Measurements from ENCODE around the gene KCNE3.
"Not testable (repeated sequence)": the region's sequence is repeated elsewhere in the genome, so short reads cannot be mapped to it uniquely, and the experiment has no call there.

The KCNE3 gene

GRCh38 chr11:74444173-74444826, 23.0 kb downstream of the KCNE3 start:
- Mint-ChIP-seq H3K4me3 (no peak overlapping the region), H3K27ac (no peak overlapping the region), H3K36me3 (no peaks in the 10 kb centered on the region), H3K4me1 (no peaks in the 10 kb centered on the region), H3K27me3 (peaks cover 8% of the 10 kb centered on the region), H3K9me3 (peaks cover 6% of the 10 kb centered on the region)
- no peak for DNase-seq
- CTCF ChIA-PET, result interaction anchor here (0.8 to 1.6 kb wide), 5 partner anchors 9 to 189 kb away, joined by 3 to 11 read pairs (median 4); no protein-coding TSS in a partner anchor

GRCh38 chr11:74443071-74443864, 24.1 kb downstream of the KCNE3 start:
- no peak for DNase-seq
- Mint-ChIP-seq H3K4me1 (no peaks in the 10 kb centered on the region), H3K27me3 (peaks cover 8% of the 10 kb centered on the region), H3K4me3 (no peak overlapping the region), H3K9me3 (peaks cover 6% of the 10 kb centered on the region), H3K27ac (no peak overlapping the region), H3K36me3 (no peaks in the 10 kb centered on the region)
- CTCF ChIA-PET, result no interaction called here

- CTCF ChIA-PET, result no interaction called here
- H3K27ac Mint-ChIP-seq, result no peak overlapping the region
These were observed 24.7 kb downstream of the KCNE3 start for GRCh38 chr11:74442636-74443035.

GRCh38 chr11:74438681-74439080, 28.7 kb downstream of the KCNE3 start:
- Mint-ChIP-seq H3K36me3 (no peaks in the 10 kb centered on the region), H3K4me1 (no peaks in the 10 kb centered on the region), H3K4me3 (no peak overlapping the region), H3K27me3 (peaks cover 7% of the 10 kb centered on the region), H3K9me3 (peaks cover 6% of the 10 kb centered on the region), H3K27ac (no peak overlapping the region)
- CTCF ChIA-PET, result interaction anchor here (0.7 kb wide), 1 partner anchor 49 kb away, joined by 3 read pairs; no protein-coding TSS in a partner anchor
- no peak for DNase-seq

More at GRCh38 chr11:74442636-74443035, 24.7 kb downstream of the KCNE3 start:
- H3K4me1 Mint-ChIP-seq, result no peaks in the 10 kb centered on the region
- H3K9me3 Mint-ChIP-seq, result peaks cover 6% of the 10 kb centered on the region
- H3K27me3 Mint-ChIP-seq, result peaks cover 8% of the 10 kb centered on the region
- H3K4me3 Mint-ChIP-seq, result no peak overlapping the region
- no peaks in the 10 kb centered on the region for H3K36me3 Mint-ChIP-seq
- DNase-seq, result no peak

- no peak overlapping the region for H3K27ac Mint-ChIP-seq
- H3K4me1 Mint-ChIP-seq, result no peaks in the 10 kb centered on the region
- H3K27me3 Mint-ChIP-seq, result peaks cover 9% of the 10 kb centered on the region
- CTCF ChIA-PET, result interaction anchor here (0.9 to 1.2 kb wide), 2 partner anchors 12 to 16 kb away, joined by 3 to 4 read pairs; no protein-coding TSS in a partner anchor
- peaks cover 6% of the 10 kb centered on the region for H3K9me3 Mint-ChIP-seq
- no peak overlapping the region for H3K4me3 Mint-ChIP-seq
- DNase-seq, result no peak
- no peaks in the 10 kb centered on the region for H3K36me3 Mint-ChIP-seq
These were observed 29.8 kb downstream of the KCNE3 start for GRCh38 chr11:74437441-74438042.

GRCh38 chr11:74434528-74434927, 32.8 kb downstream of the KCNE3 start:
- CTCF ChIA-PET, result interaction anchor here (0.6 to 1.7 kb wide), 2 partner anchors 16 to 19 kb away, joined by 3 to 5 read pairs; no protein-coding TSS in a partner anchor
- no peak overlapping the region for H3K4me3 Mint-ChIP-seq
- H3K36me3 Mint-ChIP-seq, result no peaks in the 10 kb centered on the region
- no peak overlapping the region for H3K27ac Mint-ChIP-seq
- peaks cover 10% of the 10 kb centered on the region for H3K27me3 Mint-ChIP-seq
- H3K4me1 Mint-ChIP-seq, result no peaks in the 10 kb centered on the region
- DNase-seq, result no peak
- no peaks in the 10 kb centered on the region for H3K9me3 Mint-ChIP-seq

- Mint-ChIP-seq H3K27ac (no peak overlapping the region), H3K36me3 (no peaks in the 10 kb centered on the region), H3K4me3 (no peak overlapping the region), H3K27me3 (peaks cover 8% of the 10 kb centered on the region), H3K4me1 (no peaks in the 10 kb centered on the region), H3K9me3 (peaks cover 3% of the 10 kb centered on the region)
- no peak for DNase-seq
- CTCF ChIA-PET, result no interaction called here
These were observed 38.1 kb downstream of the KCNE3 start for GRCh38 chr11:74429205-74429604.

- Mint-ChIP-seq H3K27ac (no peak overlapping the region), H3K4me3 (no peak overlapping the region), H3K4me1 (no peaks in the 10 kb centered on the region), H3K27me3 (peaks cover 3% of the 10 kb centered on the region), H3K36me3 (no peaks in the 10 kb centered on the region), H3K9me3 (peaks cover 3% of the 10 kb centered on the region)
- CTCF ChIA-PET, result no interaction called here
- no peak for DNase-seq
These were observed 39.9 kb downstream of the KCNE3 start for GRCh38 chr11:74427384-74427886.

- CTCF ChIA-PET, result interaction anchor here (0.8 to 1.9 kb wide), 2 partner anchors 8 to 25 kb away, joined by 3 to 5 read pairs; no protein-coding TSS in a partner anchor
- no peaks in the 10 kb centered on the region for H3K36me3 Mint-ChIP-seq
- no peak for DNase-seq
- H3K4me1 Mint-ChIP-seq, result no peaks in the 10 kb centered on the region
- no peak overlapping the region for H3K4me3 Mint-ChIP-seq
- H3K27ac Mint-ChIP-seq, result no peak overlapping the region
- H3K27me3 Mint-ChIP-seq, result peaks cover 3% of the 10 kb centered on the region
- peaks cover 3% of the 10 kb centered on the region for H3K9me3 Mint-ChIP-seq
These were observed 42.2 kb downstream of the KCNE3 start for GRCh38 chr11:74425100-74425499.

GRCh38 chr11:74418509-74418895, 48.8 kb downstream of the KCNE3 start:
- H3K4me1 Mint-ChIP-seq, result peaks cover 10% of the 10 kb centered on the region
- H3K4me3 Mint-ChIP-seq, result no peak overlapping the region
- no peak overlapping the region for H3K27ac Mint-ChIP-seq
- no peak for DNase-seq
- CTCF ChIA-PET, result interaction anchor here (1.6 kb wide), 1 partner anchor 32 kb away, joined by 5 read pairs; no protein-coding TSS in a partner anchor
- no peaks in the 10 kb centered on the region for H3K27me3 Mint-ChIP-seq
- H3K36me3 Mint-ChIP-seq, result no peaks in the 10 kb centered on the region
- no peaks in the 10 kb centered on the region for H3K9me3 Mint-ChIP-seq

- no peaks in the 10 kb centered on the region for H3K9me3 Mint-ChIP-seq
- H3K27me3 Mint-ChIP-seq, result peaks cover under 1% of the 10 kb centered on the region
- no peak overlapping the region for H3K27ac Mint-ChIP-seq
- no peak for DNase-seq
- H3K36me3 Mint-ChIP-seq, result no peaks in the 10 kb centered on the region
- CTCF ChIA-PET, result no interaction called here
- no peak overlapping the region for H3K4me3 Mint-ChIP-seq
- peaks cover 10% of the 10 kb centered on the region for H3K4me1 Mint-ChIP-seq
These were observed 49.4 kb downstream of the KCNE3 start for GRCh38 chr11:74417860-74418508.

GRCh38 chr11:74417379-74417804, 50.0 kb downstream of the KCNE3 start:
- Mint-ChIP-seq H3K27me3 (peaks cover 3% of the 10 kb centered on the region), H3K4me1 (peaks cover 10% of the 10 kb centered on the region), H3K36me3 (no peaks in the 10 kb centered on the region), H3K27ac (no peak overlapping the region), H3K4me3 (no peak overlapping the region), H3K9me3 (no peaks in the 10 kb centered on the region)
- CTCF ChIA-PET, result interaction anchor here (0.8 kb wide), 1 partner anchor 8 kb away, joined by 3 read pairs; no protein-coding TSS in a partner anchor
- DNase-seq, result no peak

- H3K4me3 Mint-ChIP-seq, H3K36me3 Mint-ChIP-seq, H3K4me1 Mint-ChIP-seq, DNase-seq, H3K27ac Mint-ChIP-seq, H3K27me3 Mint-ChIP-seq, H3K9me3 Mint-ChIP-seq: not testable (repeated sequence)
- CTCF ChIA-PET, result interaction anchor here (0.8 kb wide), 1 partner anchor 9 kb away, joined by 3 read pairs; no protein-coding TSS in a partner anchor
These were observed 50.4 kb downstream of the KCNE3 start for GRCh38 chr11:74416974-74417373.

Data from activated naive CD4-positive, alpha-beta T cell treated with anti-CD3 and anti-CD28 coated beads, Interleukin-2, amount 10 ng/mL, durations not matched to agents 7 days and 5 days (primary cell).